ENCODE measurements around the gene GDPGP1.

- TF ChIP-seq, protein P1, sequence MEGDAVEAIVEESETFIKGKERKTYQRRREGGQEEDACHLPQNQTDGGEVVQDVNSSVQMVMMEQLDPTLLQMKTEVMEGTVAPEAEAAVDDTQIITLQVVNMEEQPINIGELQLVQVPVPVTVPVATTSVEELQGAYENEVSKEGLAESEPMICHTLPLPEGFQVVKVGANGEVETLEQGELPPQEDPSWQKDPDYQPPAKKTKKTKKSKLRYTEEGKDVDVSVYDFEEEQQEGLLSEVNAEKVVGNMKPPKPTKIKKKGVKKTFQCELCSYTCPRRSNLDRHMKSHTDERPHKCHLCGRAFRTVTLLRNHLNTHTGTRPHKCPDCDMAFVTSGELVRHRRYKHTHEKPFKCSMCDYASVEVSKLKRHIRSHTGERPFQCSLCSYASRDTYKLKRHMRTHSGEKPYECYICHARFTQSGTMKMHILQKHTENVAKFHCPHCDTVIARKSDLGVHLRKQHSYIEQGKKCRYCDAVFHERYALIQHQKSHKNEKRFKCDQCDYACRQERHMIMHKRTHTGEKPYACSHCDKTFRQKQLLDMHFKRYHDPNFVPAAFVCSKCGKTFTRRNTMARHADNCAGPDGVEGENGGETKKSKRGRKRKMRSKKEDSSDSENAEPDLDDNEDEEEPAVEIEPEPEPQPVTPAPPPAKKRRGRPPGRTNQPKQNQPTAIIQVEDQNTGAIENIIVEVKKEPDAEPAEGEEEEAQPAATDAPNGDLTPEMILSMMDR (IDR thresholded peaks at IDR 0.05): no peak
- TF ChIP-seq POLR2A (IDR thresholded peaks at IDR 0.05): no peak
Observed at GRCh38 chr15:90271459-90272166, 37.6 kb downstream of the GDPGP1 start.

All from breast epithelium (tissue), 3 donors.